Astrocyte (in vitro differentiated cells and primary cell): Measurements from ENCODE around the gene PRUNE1. TPM values are rescaled to one million over a fixed set of nuclear protein-coding genes. Genes with fewer than 3 reads are reported as not detected.

Experiments used
- DNase-seq: peaks from one replicate; pipeline ENCODE4 v3.0.0-alpha.2; 2010; ENCODE audit warnings: low read depth
- FAIRE-seq: peaks from 2 replicates; lab custom pipeline; 2011; peaks lifted over from hg19 to GRCh38; lab: Jason Lieb, UNC
- H2AFZ ChIP-seq: 2 replicates; pipeline ENCODE4 v1.6.0; 2012; ENCODE audit warnings: low read depth, low read length, inconsistent platforms
- H3K27ac ChIP-seq: 2 replicates; pipeline ENCODE4 v1.5.1; 2011; ENCODE audit warnings: low read depth, low read length, inconsistent platforms
- H3K27me3 ChIP-seq: 2 replicates; pipeline ENCODE4 v1.6.0; 2011; ENCODE audit warnings: low read length, inconsistent platforms; ENCODE audit not compliant: insufficient read depth
- H3K36me3 ChIP-seq: 2 replicates; pipeline ENCODE4 v1.5.1; 2011; ENCODE audit warnings: low read length, inconsistent platforms; ENCODE audit not compliant: insufficient read depth
- H3K4me1 ChIP-seq: 2 replicates; pipeline ENCODE4 v1.5.1; 2011; ENCODE audit warnings: low read length, inconsistent platforms; ENCODE audit not compliant: insufficient read depth
- H3K4me2 ChIP-seq: 2 replicates; pipeline ENCODE4 v1.6.0; 2012; ENCODE audit warnings: low read length, inconsistent platforms
- H3K4me3 ChIP-seq: 2 replicates; pipeline ENCODE4 v1.5.1; 2011; ENCODE audit warnings: low read depth, mild to moderate bottlenecking, low read length, inconsistent platforms; ENCODE audit not compliant: insufficient read depth
- H3K79me2 ChIP-seq: 2 replicates; pipeline ENCODE4 v1.6.0; 2012; ENCODE audit warnings: mild to moderate bottlenecking, low read length, inconsistent platforms; ENCODE audit not compliant: insufficient read depth
- H3K9ac ChIP-seq: 2 replicates; pipeline ENCODE4 v1.6.0; 2012; ENCODE audit warnings: mild to moderate bottlenecking, low read length, inconsistent platforms
- H3K9me3 ChIP-seq: 2 replicates; pipeline ENCODE4 v1.5.1; 2012; ENCODE audit warnings: low read depth, mild to moderate bottlenecking, low read length, inconsistent platforms; ENCODE audit not compliant: insufficient read depth
- H4K20me1 ChIP-seq: 2 replicates; pipeline ENCODE4 v1.6.0; 2012; ENCODE audit warnings: low read length, inconsistent platforms; ENCODE audit not compliant: insufficient read depth
- H3K27ac Mint-ChIP-seq: one replicate; pipeline ENCODE4 v1.8.0; 2021; ENCODE audit warnings: mild to moderate bottlenecking, mixed read lengths; ENCODE audit not compliant: unreplicated experiment
- H3K27me3 Mint-ChIP-seq: one replicate; pipeline ENCODE4 v1.8.0; 2021; ENCODE audit warnings: low read depth, mixed read lengths; ENCODE audit not compliant: unreplicated experiment
- H3K36me3 Mint-ChIP-seq: one replicate; pipeline ENCODE4 v1.8.0; 2021; ENCODE audit warnings: low read depth, mixed read lengths; ENCODE audit not compliant: unreplicated experiment
- H3K4me1 Mint-ChIP-seq: one replicate; pipeline ENCODE4 v1.8.0; 2021; ENCODE audit warnings: low read depth, mixed read lengths; ENCODE audit not compliant: unreplicated experiment
- H3K4me3 Mint-ChIP-seq: one replicate; pipeline ENCODE4 v1.8.0; 2021; ENCODE audit warnings: mild to moderate bottlenecking, moderate library complexity, mixed read lengths; ENCODE audit not compliant: unreplicated experiment
- H3K9me3 Mint-ChIP-seq: one replicate; pipeline ENCODE4 v1.8.0; 2021; ENCODE audit warnings: mild to moderate bottlenecking, mixed read lengths; ENCODE audit not compliant: unreplicated experiment
- EZH2 ChIP-seq: IDR thresholded peaks from 2 replicates; pipeline ENCODE4 v1.6.1; 2012; ENCODE audit warnings: mild to moderate bottlenecking, low read length, inconsistent platforms; ENCODE audit not compliant: insufficient read depth
- total RNA-seq: library from RNA; stranded (reverse); gene quantifications from 2 replicates; pipeline ENCODE4 v1.2.1, GENCODE V29; 2021
- TF ChIP-seq, protein P1 (sequence below): IDR thresholded peaks from 2 replicates; pipeline ENCODE4 v1.5.1; 2011; ENCODE audit warnings: low read depth, mild to moderate bottlenecking, inconsistent platforms, low read length, moderate library complexity; ENCODE audit not compliant: insufficient read depth

The PRUNE1 gene
- total RNA-seq, 1 donor from 2014 or later, result 14.3 TPM

DNA sequence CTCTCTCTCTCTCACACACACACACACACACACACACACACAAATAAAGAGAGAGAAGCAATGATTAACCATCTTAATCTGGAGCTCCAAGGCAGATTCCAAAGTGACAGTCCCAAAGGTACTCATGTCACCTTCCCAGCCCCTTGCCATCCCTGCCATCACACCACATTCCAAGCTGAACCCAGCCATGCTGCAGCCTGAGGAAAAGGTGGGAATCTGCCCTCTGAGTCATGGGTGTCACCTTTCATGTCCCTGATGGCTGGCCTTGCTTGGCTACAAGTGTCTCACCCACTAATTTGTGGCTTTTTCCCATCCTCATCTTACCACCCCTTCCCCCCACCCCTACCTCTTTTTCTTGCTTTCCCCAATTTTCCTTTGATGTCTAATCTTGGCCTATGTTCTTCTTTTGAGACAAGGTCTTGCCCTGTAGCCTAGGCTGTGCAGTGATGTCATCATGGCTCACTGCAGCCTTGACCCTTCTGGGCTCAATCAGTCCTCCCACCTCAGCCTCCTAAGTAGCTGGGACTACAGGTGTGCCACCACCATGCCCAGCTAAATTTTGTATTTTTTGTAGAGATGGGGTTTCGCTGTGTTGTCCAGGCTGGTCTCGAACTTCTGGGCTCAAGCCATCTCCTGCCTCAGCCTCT lies 22.9 kb upstream of the PRUNE1 start:
- H3K9me3 ChIP-seq, result no peaks in the 10 kb centered on the region
- TF ChIP-seq, protein P1, sequence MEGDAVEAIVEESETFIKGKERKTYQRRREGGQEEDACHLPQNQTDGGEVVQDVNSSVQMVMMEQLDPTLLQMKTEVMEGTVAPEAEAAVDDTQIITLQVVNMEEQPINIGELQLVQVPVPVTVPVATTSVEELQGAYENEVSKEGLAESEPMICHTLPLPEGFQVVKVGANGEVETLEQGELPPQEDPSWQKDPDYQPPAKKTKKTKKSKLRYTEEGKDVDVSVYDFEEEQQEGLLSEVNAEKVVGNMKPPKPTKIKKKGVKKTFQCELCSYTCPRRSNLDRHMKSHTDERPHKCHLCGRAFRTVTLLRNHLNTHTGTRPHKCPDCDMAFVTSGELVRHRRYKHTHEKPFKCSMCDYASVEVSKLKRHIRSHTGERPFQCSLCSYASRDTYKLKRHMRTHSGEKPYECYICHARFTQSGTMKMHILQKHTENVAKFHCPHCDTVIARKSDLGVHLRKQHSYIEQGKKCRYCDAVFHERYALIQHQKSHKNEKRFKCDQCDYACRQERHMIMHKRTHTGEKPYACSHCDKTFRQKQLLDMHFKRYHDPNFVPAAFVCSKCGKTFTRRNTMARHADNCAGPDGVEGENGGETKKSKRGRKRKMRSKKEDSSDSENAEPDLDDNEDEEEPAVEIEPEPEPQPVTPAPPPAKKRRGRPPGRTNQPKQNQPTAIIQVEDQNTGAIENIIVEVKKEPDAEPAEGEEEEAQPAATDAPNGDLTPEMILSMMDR, result no peak
- TF ChIP-seq EZH2, result no peak
- DNase-seq, result no peak
- no peak overlapping the region for H3K9ac ChIP-seq
- Mint-ChIP-seq H3K9me3 (no peaks in the 10 kb centered on the region), H3K27ac (no peak overlapping the region), H3K4me3 (no peak overlapping the region), H3K27me3 (peaks cover 8% of the 10 kb centered on the region), H3K36me3 (no peaks in the 10 kb centered on the region), H3K4me1 (peaks cover 17% of the 10 kb centered on the region)
- peaks cover 10% of the 10 kb centered on the region for H3K4me1 ChIP-seq
- no peak overlapping the region for H2AFZ ChIP-seq
- FAIRE-seq, result no peak
- H3K4me2 ChIP-seq, result no peak overlapping the region
- peaks cover 7% of the 10 kb centered on the region for H3K27me3 ChIP-seq
- H3K4me3 ChIP-seq, result no peak overlapping the region
- H3K36me3 ChIP-seq, result no peaks in the 10 kb centered on the region
- H4K20me1 ChIP-seq, result no peaks in the 10 kb centered on the region
- no peaks in the 10 kb centered on the region for H3K79me2 ChIP-seq
- no peak overlapping the region for H3K27ac ChIP-seq

- no peaks in the 10 kb centered on the region for H3K36me3 ChIP-seq
- H3K4me3 ChIP-seq, result no peak overlapping the region
- peaks cover 8% of the 10 kb centered on the region for H3K27me3 Mint-ChIP-seq
- H3K4me2 ChIP-seq, result no peak overlapping the region
- H3K27ac Mint-ChIP-seq, result no peak overlapping the region
- no peak for FAIRE-seq
- H3K4me1 ChIP-seq, result no peaks in the 10 kb centered on the region
- H3K36me3 Mint-ChIP-seq, result no peaks in the 10 kb centered on the region
- H3K9me3 ChIP-seq, result no peaks in the 10 kb centered on the region
- DNase-seq, result no peak
- no peaks in the 10 kb centered on the region for H3K9me3 Mint-ChIP-seq
- no peak overlapping the region for H3K9ac ChIP-seq
- no peaks in the 10 kb centered on the region for H4K20me1 ChIP-seq
- no peak overlapping the region for H3K27ac ChIP-seq
- H3K4me3 Mint-ChIP-seq, result no peak overlapping the region
- peaks cover 7% of the 10 kb centered on the region for H3K27me3 ChIP-seq
- no peaks in the 10 kb centered on the region for H3K79me2 ChIP-seq
- peaks cover 4% of the 10 kb centered on the region for H3K4me1 Mint-ChIP-seq
- TF ChIP-seq, protein P1, result no peak
- TF ChIP-seq EZH2, result no peak
- no peak overlapping the region for H2AFZ ChIP-seq
These were observed 20.3 kb upstream of the PRUNE1 start for GRCh38 chr1:150987924-150988323.

- no peaks in the 10 kb centered on the region for H3K9me3 ChIP-seq
- no peaks in the 10 kb centered on the region for H4K20me1 ChIP-seq
- no peak overlapping the region for H2AFZ ChIP-seq
- no peak overlapping the region for H3K4me2 ChIP-seq
- H3K4me3 Mint-ChIP-seq, result no peak overlapping the region
- H3K36me3 ChIP-seq, result no peaks in the 10 kb centered on the region
- H3K79me2 ChIP-seq, result no peaks in the 10 kb centered on the region
- no peaks in the 10 kb centered on the region for H3K27me3 ChIP-seq
- peaks cover 7% of the 10 kb centered on the region for H3K4me1 Mint-ChIP-seq
- peaks cover 2% of the 10 kb centered on the region for H3K9me3 Mint-ChIP-seq
- H3K27me3 Mint-ChIP-seq, result no peaks in the 10 kb centered on the region
- H3K36me3 Mint-ChIP-seq, result peaks cover 8% of the 10 kb centered on the region
- DNase-seq (no peak), FAIRE-seq (no peak)
- no peaks in the 10 kb centered on the region for H3K4me1 ChIP-seq
- no peak overlapping the region for H3K4me3 ChIP-seq
- TF ChIP-seq, protein P1, result no peak
- no peak for TF ChIP-seq EZH2
- H3K27ac ChIP-seq, result no peak overlapping the region
- no peak overlapping the region for H3K9ac ChIP-seq
- no peak overlapping the region for H3K27ac Mint-ChIP-seq
These were observed 15.6 kb upstream of the PRUNE1 start for GRCh38 chr1:150992626-150993025.
